HG03039 (cell line): ENCODE data around the gene ARHGEF7.
A peak's percentile ranks its signal among the peaks of the same experiment; 100 is the strongest.
"Not testable (repeated sequence)": the region's sequence is repeated elsewhere in the genome, so short reads cannot be mapped to it uniquely, and the experiment has no call there.

Experiments
- ATAC-seq: cut with Tn5 transposase; IDR thresholded peaks from one replicate; pipeline ENCODE4 v1.9.1; 2021; ENCODE audit warnings: mild to moderate bottlenecking, moderate library complexity; ENCODE audit not compliant: unreplicated experiment

Gene ARHGEF7

GRCh38 chr13:111193223-111193622, 78.1 kb downstream of the ARHGEF7 start:
- ATAC-seq: not testable (repeated sequence)

- not testable (repeated sequence) for ATAC-seq
Observed at GRCh38 chr13:111194651-111195050, 79.5 kb downstream of the ARHGEF7 start.

GRCh38 chr13:111198732-111199378, 83.7 kb downstream of the ARHGEF7 start:
- ATAC-seq: not testable (repeated sequence)

GRCh38 chr13:111201304-111201940, 86.3 kb downstream of the ARHGEF7 start:
- ATAC-seq: no peak

- ATAC-seq: no peak
Observed at GRCh38 chr13:111202156-111202621, 87.1 kb downstream of the ARHGEF7 start.

- ATAC-seq: peak; percentile 70
Observed at GRCh38 chr13:111202745-111203144, 87.6 kb downstream of the ARHGEF7 start.

- ATAC-seq: no peak
Observed at GRCh38 chr13:111203736-111204389, 88.8 kb downstream of the ARHGEF7 start.

GRCh38 chr13:111204438-111205177, 89.5 kb downstream of the ARHGEF7 start:
- no peak for ATAC-seq

GRCh38 chr13:111206148-111206547, 91.0 kb downstream of the ARHGEF7 start:
- ATAC-seq: no peak

GRCh38 chr13:111209613-111210012, 94.5 kb downstream of the ARHGEF7 start:
- ATAC-seq: no peak

GRCh38 chr13:111210091-111210490, 95.0 kb downstream of the ARHGEF7 start:
- no peak for ATAC-seq

GRCh38 chr13:111210544-111211469, 95.7 kb downstream of the ARHGEF7 start:
- ATAC-seq: no peak

- ATAC-seq: no peak
Observed at GRCh38 chr13:111211789-111212516, 96.8 kb downstream of the ARHGEF7 start.

- ATAC-seq: no peak
Observed at GRCh38 chr13:111212517-111212873, 97.4 kb downstream of the ARHGEF7 start.

GRCh38 chr13:111213964-111214726, 99.0 kb downstream of the ARHGEF7 start:
- ATAC-seq: no peak

- ATAC-seq: no peak
Observed at GRCh38 chr13:111215081-111216047, 100.3 kb downstream of the ARHGEF7 start.

GRCh38 chr13:111216166-111216960, 101.3 kb downstream of the ARHGEF7 start:
- no peak for ATAC-seq
